ENCODE data around the gene MAML2. TPM values are rescaled to one million over a fixed set of nuclear protein-coding genes. Genes with fewer than 3 reads are reported as not detected.

MAML2 gene
- total RNA-seq, 1 donor from 2014 or later: 31.5 TPM

GRCh38 chr11:96085319-96085930, 257.6 kb downstream of the MAML2 start:
- Histone ChIP-seq H3K36me3 (no peaks in the 10 kb centered on the region), H3K27me3 (ENCODE audit: low read depth) (no peaks in the 10 kb centered on the region), H3K9me3 (no peaks in the 10 kb centered on the region), H3K27ac (no peak overlapping the region), H3K4me1 (peaks cover 13% of the 10 kb centered on the region), H3K4me3 (no peak overlapping the region)
- no peak for DNase-seq
- intact Hi-C loops (cut with DNase I): no loop called here
- no peak for ATAC-seq
- TF ChIP-seq CTCF (IDR thresholded peaks at IDR 0.05): no peak

GRCh38 chr11:96084610-96085318, 258.2 kb downstream of the MAML2 start:
- Histone ChIP-seq H3K27ac (no peak overlapping the region), H3K4me1 (peaks cover 7% of the 10 kb centered on the region), H3K36me3 (no peaks in the 10 kb centered on the region), H3K27me3 (ENCODE audit: low read depth) (no peaks in the 10 kb centered on the region), H3K9me3 (no peaks in the 10 kb centered on the region), H3K4me3 (no peak overlapping the region)
- intact Hi-C loops (cut with DNase I): no loop called here
- TF ChIP-seq CTCF (IDR thresholded peaks at IDR 0.05): no peak
- DNase-seq (no peak), ATAC-seq (no peak)

GRCh38 chr11:96082936-96083335, 260.1 kb downstream of the MAML2 start:
- Histone ChIP-seq H3K4me1 (peaks cover 7% of the 10 kb centered on the region), H3K27ac (no peak overlapping the region), H3K9me3 (no peaks in the 10 kb centered on the region), H3K36me3 (no peaks in the 10 kb centered on the region), H3K27me3 (ENCODE audit: low read depth) (no peaks in the 10 kb centered on the region), H3K4me3 (no peak overlapping the region)
- ATAC-seq (no peak), DNase-seq (no peak)
- no peak for TF ChIP-seq CTCF (IDR thresholded peaks at IDR 0.05)
- intact Hi-C loops (cut with DNase I): no loop called here

- intact Hi-C loops (cut with DNase I): no loop called here
- H3K27me3 ChIP-seq (ENCODE audit: low read depth): no peaks in the 10 kb centered on the region
- no peaks in the 10 kb centered on the region for H3K36me3 ChIP-seq
- ATAC-seq (peak in 1 of 2 donors; percentile 13), DNase-seq (no peak)
- no peak overlapping the region for H3K27ac ChIP-seq
- no peak for TF ChIP-seq CTCF (IDR thresholded peaks at IDR 0.05)
- H3K4me1 ChIP-seq: peaks cover 7% of the 10 kb centered on the region
- no peak overlapping the region for H3K4me3 ChIP-seq
- no peaks in the 10 kb centered on the region for H3K9me3 ChIP-seq
These were observed 260.7 kb downstream of the MAML2 start for GRCh38 chr11:96082002-96082899.

GRCh38 chr11:96081561-96081960, 261.4 kb downstream of the MAML2 start:
- ATAC-seq: no peak
- TF ChIP-seq CTCF (IDR thresholded peaks at IDR 0.05): no peak
- H3K36me3 ChIP-seq: no peaks in the 10 kb centered on the region
- no peak overlapping the region for H3K27ac ChIP-seq
- DNase-seq: no peak
- H3K4me1 ChIP-seq: peaks cover 7% of the 10 kb centered on the region
- H3K4me3 ChIP-seq: no peak overlapping the region
- H3K27me3 ChIP-seq (ENCODE audit: low read depth): no peaks in the 10 kb centered on the region
- intact Hi-C loops (cut with DNase I): no loop called here
- no peaks in the 10 kb centered on the region for H3K9me3 ChIP-seq
